ENCODE data around the gene RNF145. TPM values are rescaled to one million over a fixed set of nuclear protein-coding genes. Genes with fewer than 3 reads are reported as not detected.

The RNF145 gene
- total and polyA plus RNA-seq, 2 of the 13 experiments (the other 11 are each of a cell fraction or from before 2014, with no cell fraction given), result 24.6 TPM

GRCh38 chr5:159209438-159210209 lies at the start of gene RNF145 (continued):
- TF ChIP-seq ZNF350 (CRISPR knock-in tag; IDR thresholded peaks at IDR 0.05; ENCODE audit: borderline replicate concordance, low read depth), result peak; percentile 54; the same call in 1 of the 2 replicates
- no peak for TF ChIP-seq JARID2 (CRISPR knock-in tag; IDR thresholded peaks at IDR 0.05; ENCODE audit: insufficient replicate concordance)
- peak; percentile 10; the same call in 1 of the 2 replicates for TF ChIP-seq KDM3A (CRISPR knock-in tag; IDR thresholded peaks at IDR 0.05; ENCODE audit: low read depth)
- TF ChIP-seq JUN (CRISPR knock-in tag; IDR thresholded peaks at IDR 0.05), result no peak
- no peak for TF ChIP-seq AGO2 (optimal IDR thresholded peaks at IDR 0.05; ENCODE audit: low read depth, low read length)
- TF ChIP-seq TGIF2 (CRISPR knock-in tag; IDR thresholded peaks at IDR 0.05), result peak; percentile 90
- peak; percentile 76 for TF ChIP-seq ARNTL (CRISPR knock-in tag; IDR thresholded peaks at IDR 0.05)
- TF ChIP-seq TBP (CRISPR knock-in tag; IDR thresholded peaks at IDR 0.05), result no peak
- 0 out of 2 replicates have a peak, but pooled peaks have one; percentile 65 for TF ChIP-seq ZNF75D (CRISPR knock-in tag; IDR thresholded peaks at IDR 0.05; ENCODE audit: borderline replicate concordance)
- TF ChIP-seq ZNF768 (CRISPR knock-in tag; IDR thresholded peaks at IDR 0.05), result peak; percentile 34; the same call in 1 of the 2 replicates
- TF ChIP-seq RERE (CRISPR knock-in tag; IDR thresholded peaks at IDR 0.05; ENCODE audit: low read depth), result no peak
- no peak for TF ChIP-seq NCOR1 (IDR thresholded peaks at IDR 0.05; ENCODE audit: borderline replicate concordance, low read length)
- TF ChIP-seq, protein P1, sequence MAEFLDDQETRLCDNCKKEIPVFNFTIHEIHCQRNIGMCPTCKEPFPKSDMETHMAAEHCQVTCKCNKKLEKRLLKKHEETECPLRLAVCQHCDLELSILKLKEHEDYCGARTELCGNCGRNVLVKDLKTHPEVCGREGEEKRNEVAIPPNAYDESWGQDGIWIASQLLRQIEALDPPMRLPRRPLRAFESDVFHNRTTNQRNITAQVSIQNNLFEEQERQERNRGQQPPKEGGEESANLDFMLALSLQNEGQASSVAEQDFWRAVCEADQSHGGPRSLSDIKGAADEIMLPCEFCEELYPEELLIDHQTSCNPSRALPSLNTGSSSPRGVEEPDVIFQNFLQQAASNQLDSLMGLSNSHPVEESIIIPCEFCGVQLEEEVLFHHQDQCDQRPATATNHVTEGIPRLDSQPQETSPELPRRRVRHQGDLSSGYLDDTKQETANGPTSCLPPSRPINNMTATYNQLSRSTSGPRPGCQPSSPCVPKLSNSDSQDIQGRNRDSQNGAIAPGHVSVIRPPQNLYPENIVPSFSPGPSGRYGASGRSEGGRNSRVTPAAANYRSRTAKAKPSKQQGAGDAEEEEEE (CRISPR knock-in tag; IDR thresholded peaks at IDR 0.05; ENCODE audit: borderline replicate concordance), result no peak
- no peak for TF ChIP-seq TSC22D2 (CRISPR knock-in tag; IDR thresholded peaks at IDR 0.05; ENCODE audit: borderline replicate concordance)
- TF ChIP-seq, protein P2, sequence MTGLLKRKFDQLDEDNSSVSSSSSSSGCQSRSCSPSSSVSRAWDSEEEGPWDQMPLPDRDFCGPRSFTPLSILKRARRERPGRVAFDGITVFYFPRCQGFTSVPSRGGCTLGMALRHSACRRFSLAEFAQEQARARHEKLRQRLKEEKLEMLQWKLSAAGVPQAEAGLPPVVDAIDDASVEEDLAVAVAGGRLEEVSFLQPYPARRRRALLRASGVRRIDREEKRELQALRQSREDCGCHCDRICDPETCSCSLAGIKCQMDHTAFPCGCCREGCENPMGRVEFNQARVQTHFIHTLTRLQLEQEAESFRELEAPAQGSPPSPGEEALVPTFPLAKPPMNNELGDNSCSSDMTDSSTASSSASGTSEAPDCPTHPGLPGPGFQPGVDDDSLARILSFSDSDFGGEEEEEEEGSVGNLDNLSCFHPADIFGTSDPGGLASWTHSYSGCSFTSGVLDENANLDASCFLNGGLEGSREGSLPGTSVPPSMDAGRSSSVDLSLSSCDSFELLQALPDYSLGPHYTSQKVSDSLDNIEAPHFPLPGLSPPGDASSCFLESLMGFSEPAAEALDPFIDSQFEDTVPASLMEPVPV (CRISPR knock-in tag; IDR thresholded peaks at IDR 0.05), result 0 out of 2 replicates have a peak, but pooled peaks have one; percentile 27
- peak; percentile 36 for TF ChIP-seq XRCC5 (optimal IDR thresholded peaks at IDR 0.05; ENCODE audit: low read length)
- no peak for TF ChIP-seq NFE2 (CRISPR knock-in tag; IDR thresholded peaks at IDR 0.05)
- TF ChIP-seq RNF2 (conservative IDR thresholded peaks at IDR 0.05; ENCODE audit: low read depth), result peak; percentile 95
- TF ChIP-seq ZNF839 (CRISPR knock-in tag; IDR thresholded peaks at IDR 0.05; ENCODE audit: borderline replicate concordance), result no peak
- TF ChIP-seq ZNF776 (CRISPR knock-in tag; IDR thresholded peaks at IDR 0.05), result peak; percentile 70; the same call in 1 of the 2 replicates
- TF ChIP-seq BCL6 (CRISPR knock-in tag; IDR thresholded peaks at IDR 0.05), result peak; percentile 29; the same call in 1 of the 2 replicates
- no peak for TF ChIP-seq WIZ (CRISPR knock-in tag; IDR thresholded peaks at IDR 0.05)

Measured in HepG2 (cell line).